ENCODE measurements around the gene SHE.

The SHE gene

GRCh38 chr1:154453574-154454352 lies 48.4 kb downstream of the SHE start:
- Histone ChIP-seq H3K9ac (ENCODE audit: low read length) (no peak overlapping the region), H4K20me1 (ENCODE audit: low read depth, low read length) (no peaks in the 10 kb centered on the region), H3K4me2 (ENCODE audit: low read depth, low read length, poor library complexity, severe bottlenecking) (no peak overlapping the region), H3K9me3 (ENCODE audit: insufficient read depth, low read length) (no peaks in the 10 kb centered on the region), H2AFZ (ENCODE audit: low read depth, low read length, severe bottlenecking) (no peak overlapping the region), H3K9me2 (replicated peaks; ENCODE audit: insufficient read depth, low read length) (no peaks in the 10 kb centered on the region), H3F3A (ENCODE audit: insufficient read depth) (no peaks in the 10 kb centered on the region), H3K79me2 (ENCODE audit: insufficient read depth, low read length) (no peaks in the 10 kb centered on the region), H3K4me3 (ENCODE audit: insufficient read depth, low read length, poor library complexity, severe bottlenecking) (no peak overlapping the region), H3K36me3 (ENCODE audit: low read length) (no peaks in the 10 kb centered on the region), H3K27me3 (ENCODE audit: low read length) (no peaks in the 10 kb centered on the region), H3K27ac (ENCODE audit: low read depth, low read length) (no peak overlapping the region)
- TF ChIP-seq CTCF (IDR thresholded peaks at IDR 0.05; ENCODE audit: insufficient read depth, low read length, poor library complexity, severe bottlenecking) = no peak
- no peak for TF ChIP-seq EZH2phosphoT487 (conservative IDR thresholded peaks at IDR 0.05; ENCODE audit: low read length)

GRCh38 chr1:154453161-154453560 lies 49.1 kb downstream of the SHE start:
- TF ChIP-seq CTCF (IDR thresholded peaks at IDR 0.05; ENCODE audit: insufficient read depth, low read length, poor library complexity, severe bottlenecking) (no peak), EZH2phosphoT487 (conservative IDR thresholded peaks at IDR 0.05; ENCODE audit: low read length) (no peak)
- no peaks in the 10 kb centered on the region for H3K27me3 ChIP-seq (ENCODE audit: low read length)
- no peak overlapping the region for H3K4me3 ChIP-seq (ENCODE audit: insufficient read depth, low read length, poor library complexity, severe bottlenecking)
- no peak overlapping the region for H3K9ac ChIP-seq (ENCODE audit: low read length)
- no peak overlapping the region for H2AFZ ChIP-seq (ENCODE audit: low read depth, low read length, severe bottlenecking)
- H3F3A ChIP-seq (ENCODE audit: insufficient read depth) = no peaks in the 10 kb centered on the region
- H4K20me1 ChIP-seq (ENCODE audit: low read depth, low read length) = no peaks in the 10 kb centered on the region
- no peaks in the 10 kb centered on the region for H3K79me2 ChIP-seq (ENCODE audit: insufficient read depth, low read length)
- no peak overlapping the region for H3K27ac ChIP-seq (ENCODE audit: low read depth, low read length)
- no peaks in the 10 kb centered on the region for H3K9me2 ChIP-seq (replicated peaks; ENCODE audit: insufficient read depth, low read length)
- no peaks in the 10 kb centered on the region for H3K36me3 ChIP-seq (ENCODE audit: low read length)
- H3K4me2 ChIP-seq (ENCODE audit: low read depth, low read length, poor library complexity, severe bottlenecking) = no peak overlapping the region
- H3K9me3 ChIP-seq (ENCODE audit: insufficient read depth, low read length) = no peaks in the 10 kb centered on the region

GRCh38 chr1:154448331-154448811 lies 53.8 kb downstream of the SHE start:
- TF ChIP-seq EZH2phosphoT487 (conservative IDR thresholded peaks at IDR 0.05; ENCODE audit: low read length) (no peak), CTCF (IDR thresholded peaks at IDR 0.05; ENCODE audit: insufficient read depth, low read length, poor library complexity, severe bottlenecking) (no peak)
- H2AFZ ChIP-seq (ENCODE audit: low read depth, low read length, severe bottlenecking) = no peak overlapping the region
- no peaks in the 10 kb centered on the region for H3K79me2 ChIP-seq (ENCODE audit: insufficient read depth, low read length)
- H3K36me3 ChIP-seq (ENCODE audit: low read length) = no peaks in the 10 kb centered on the region
- H4K20me1 ChIP-seq (ENCODE audit: low read depth, low read length) = no peaks in the 10 kb centered on the region
- H3F3A ChIP-seq (ENCODE audit: insufficient read depth) = no peaks in the 10 kb centered on the region
- no peak overlapping the region for H3K27ac ChIP-seq (ENCODE audit: low read depth, low read length)
- no peaks in the 10 kb centered on the region for H3K27me3 ChIP-seq (ENCODE audit: low read length)
- no peaks in the 10 kb centered on the region for H3K9me2 ChIP-seq (replicated peaks; ENCODE audit: insufficient read depth, low read length)
- no peak overlapping the region for H3K4me3 ChIP-seq (ENCODE audit: insufficient read depth, low read length, poor library complexity, severe bottlenecking)
- no peak overlapping the region for H3K9ac ChIP-seq (ENCODE audit: low read length)
- H3K4me2 ChIP-seq (ENCODE audit: low read depth, low read length, poor library complexity, severe bottlenecking) = no peak overlapping the region
- H3K9me3 ChIP-seq (ENCODE audit: insufficient read depth, low read length) = no peaks in the 10 kb centered on the region
